ENCODE measurements around the gene WAPL.

WAPL gene

GRCh38 chr10:86446440-86446839 lies 75.2 kb downstream of the WAPL start:
- DNase-seq (ENCODE audit: low read depth): no peak
- no peak for TF ChIP-seq CTCF (IDR thresholded peaks at IDR 0.05; ENCODE audit: insufficient read depth, low read depth, low read length, missing control alignments)
- H3K4me3 ChIP-seq (ENCODE audit: low read length): no peak overlapping the region

GRCh38 chr10:86443936-86444335 lies 77.7 kb downstream of the WAPL start:
- H3K4me3 ChIP-seq (ENCODE audit: low read length): no peak overlapping the region
- no peak for TF ChIP-seq CTCF (IDR thresholded peaks at IDR 0.05; ENCODE audit: insufficient read depth, low read depth, low read length, missing control alignments)
- DNase-seq (ENCODE audit: low read depth): peak; percentile 63

GRCh38 chr10:86443069-86443468 lies 78.5 kb downstream of the WAPL start:
- no peak for TF ChIP-seq CTCF (IDR thresholded peaks at IDR 0.05; ENCODE audit: insufficient read depth, low read depth, low read length, missing control alignments)
- no peak overlapping the region for H3K4me3 ChIP-seq (ENCODE audit: low read length)
- no peak for DNase-seq (ENCODE audit: low read depth)

GRCh38 chr10:86440874-86441843 lies 80.4 kb downstream of the WAPL start:
- H3K4me3 ChIP-seq (ENCODE audit: low read length): no peak overlapping the region
- peak; percentile 94 for DNase-seq (ENCODE audit: low read depth)
- TF ChIP-seq CTCF (IDR thresholded peaks at IDR 0.05; ENCODE audit: insufficient read depth, low read depth, low read length, missing control alignments): no peak

GRCh38 chr10:86439544-86439943 lies 82.0 kb downstream of the WAPL start:
- peak; percentile 67 for DNase-seq (ENCODE audit: low read depth)
- no peak overlapping the region for H3K4me3 ChIP-seq (ENCODE audit: low read length)

GRCh38 chr10:86438091-86438749 lies 83.4 kb downstream of the WAPL start:
- DNase-seq (ENCODE audit: low read depth): no peak
- H3K4me3 ChIP-seq (ENCODE audit: low read length): no peak overlapping the region
- TF ChIP-seq CTCF (IDR thresholded peaks at IDR 0.05; ENCODE audit: insufficient read depth, low read depth, low read length, missing control alignments): no peak

More at GRCh38 chr10:86439544-86439943, 82.0 kb downstream of the WAPL start:
- no peak for TF ChIP-seq CTCF (IDR thresholded peaks at IDR 0.05; ENCODE audit: insufficient read depth, low read depth, low read length, missing control alignments)

Measured in epithelial cell of esophagus (primary cell).